ENCODE data around the gene TBX2.

DNA sequence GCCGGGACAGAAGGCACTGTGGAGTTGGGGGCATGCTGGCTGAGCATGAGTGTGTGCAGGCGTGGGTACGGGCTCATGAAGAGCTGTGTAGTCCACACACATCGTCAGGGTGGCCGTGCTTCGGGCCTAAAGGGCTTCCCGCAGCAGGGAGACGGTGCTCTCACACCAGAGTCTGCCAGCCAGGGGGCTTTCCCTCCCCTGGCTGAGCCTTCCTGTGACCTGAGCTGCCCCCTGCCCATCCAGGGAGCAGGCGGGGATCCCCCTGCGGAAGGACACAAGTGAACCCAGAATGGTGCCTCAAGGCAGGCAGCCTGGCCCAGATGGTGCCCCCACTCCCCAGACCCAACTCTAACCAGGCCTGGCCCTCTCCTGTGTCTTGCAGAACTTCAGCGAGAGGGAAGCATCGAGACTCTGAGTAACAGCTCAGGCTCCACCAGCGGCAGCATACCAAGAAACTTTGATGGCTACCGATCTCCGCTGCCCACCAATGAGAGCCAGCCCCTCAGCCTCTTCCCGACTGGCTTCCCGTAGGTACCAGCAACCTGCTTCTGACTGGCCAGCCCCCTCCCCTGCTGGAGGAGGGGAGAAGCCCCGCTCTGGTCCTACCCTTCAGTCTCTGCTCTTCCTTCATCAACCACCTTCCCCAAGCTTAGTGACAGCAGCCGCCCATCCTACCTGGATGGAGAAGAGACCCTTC lies 7.9 kb upstream of the TBX2 start:
- TF ChIP-seq, protein P1, sequence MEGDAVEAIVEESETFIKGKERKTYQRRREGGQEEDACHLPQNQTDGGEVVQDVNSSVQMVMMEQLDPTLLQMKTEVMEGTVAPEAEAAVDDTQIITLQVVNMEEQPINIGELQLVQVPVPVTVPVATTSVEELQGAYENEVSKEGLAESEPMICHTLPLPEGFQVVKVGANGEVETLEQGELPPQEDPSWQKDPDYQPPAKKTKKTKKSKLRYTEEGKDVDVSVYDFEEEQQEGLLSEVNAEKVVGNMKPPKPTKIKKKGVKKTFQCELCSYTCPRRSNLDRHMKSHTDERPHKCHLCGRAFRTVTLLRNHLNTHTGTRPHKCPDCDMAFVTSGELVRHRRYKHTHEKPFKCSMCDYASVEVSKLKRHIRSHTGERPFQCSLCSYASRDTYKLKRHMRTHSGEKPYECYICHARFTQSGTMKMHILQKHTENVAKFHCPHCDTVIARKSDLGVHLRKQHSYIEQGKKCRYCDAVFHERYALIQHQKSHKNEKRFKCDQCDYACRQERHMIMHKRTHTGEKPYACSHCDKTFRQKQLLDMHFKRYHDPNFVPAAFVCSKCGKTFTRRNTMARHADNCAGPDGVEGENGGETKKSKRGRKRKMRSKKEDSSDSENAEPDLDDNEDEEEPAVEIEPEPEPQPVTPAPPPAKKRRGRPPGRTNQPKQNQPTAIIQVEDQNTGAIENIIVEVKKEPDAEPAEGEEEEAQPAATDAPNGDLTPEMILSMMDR (IDR thresholded peaks at IDR 0.05): no peak
- TF ChIP-seq POLR2A (IDR thresholded peaks at IDR 0.05) (no peak), EP300 (IDR thresholded peaks at IDR 0.05) (no peak)
